Neural cell (in vitro differentiated cells): ENCODE data around the gene SIX3.

Experiments
- CTCF ChIP-seq: fragments of 450-650 bp; IDR thresholded peaks from 2 replicates; pipeline ENCODE4 v1.5.1; 2014; ENCODE audit warnings: antibody characterized with exemption, mild to moderate bottlenecking, moderate library complexity; ENCODE audit not compliant: poor library complexity, severe bottlenecking
- POLR2AphosphoS5 ChIP-seq: IDR thresholded peaks from 2 replicates; pipeline ENCODE4 v1.6.1; 2012
- SMC3 ChIP-seq: fragments of 450-650 bp; conservative IDR thresholded peaks from 2 replicates; pipeline ENCODE4 v1.6.1; 2014; ENCODE audit warnings: antibody characterized with exemption, mild to moderate bottlenecking, moderate library complexity; ENCODE audit not compliant: poor library complexity

GRCh38 chr2:44902217-44903137 is 39.0 kb upstream of the SIX3 start:
- TF ChIP-seq POLR2AphosphoS5 (no peak), CTCF (no peak), SMC3 (no peak)
